HCT116 (cell line): Measurements from ENCODE around the gene SH3D21. TPM values are rescaled to one million over a fixed set of nuclear protein-coding genes. Genes with fewer than 3 reads are reported as not detected.

Experiments
- ATAC-seq: fragments of 200-7000 bp; cut with Tn5 transposase; 2 replicates; pipeline ENCODE4 v1.9.1; 2020; ENCODE audit warnings: mild to moderate bottlenecking, moderate library complexity
- BruUV-seq: library from RNA; stranded (reverse); fragments of 400-500 nt; replicated peaks from 2 replicates; lab custom pipeline; 2021; lab: Mats Ljungman, UMichigan
- CTCF ChIA-PET: fragments of 300-600 bp; sonication (Branson Sonifier 250); formaldehyde crosslinking; loops from one replicate; lab custom pipeline; 2021; ENCODE audit warnings: antibody characterized with exemption; lab: Charles Lee
- POLR2A ChIA-PET: fragments of 300-600, 350-600 bp; sonication (Branson Sonifier 250); formaldehyde crosslinking; loops from one replicate; lab custom pipeline; 2021; ENCODE audit warnings: antibody characterized with exemption; lab: Charles Lee
- RAD21 ChIA-PET, 2 experiments: fragments of 300-600 bp; sonication (Branson Sonifier 250); formaldehyde crosslinking; loops; one replicate each; lab custom pipeline; 2023; ENCODE audit warnings: low total read pairs in 2 of 2; ENCODE audit not compliant: uncharacterized antibody in 2 of 2, unreplicated experiment in 2 of 2, low non-redundant PET in 1 of 2; lab: Charles Lee
- DNase-seq: peaks from one replicate; pipeline ENCODE4 v3.0.0-alpha.2; 2010; ENCODE audit warnings: low read depth, low spot score
- H2AFZ ChIP-seq: fragments of 200-600 bp; shearing (Covaris generic), sonication (generic); 2 replicates; pipeline ENCODE4 v1.6.1; 2017; ENCODE audit warnings: low read depth, mixed run types, mixed read lengths, antibody characterized with exemption, low read length; ENCODE audit not compliant: poor library complexity, severe bottlenecking
- H3K27ac ChIP-seq: 2 replicates; pipeline ENCODE4 v1.5.1; 2012; ENCODE audit warnings: low read depth, low read length
- H3K27me3 ChIP-seq: fragments of 200-600 bp; sonication (generic); 2 replicates; pipeline ENCODE4 v1.6.1; 2016; ENCODE audit warnings: mixed run types, low read length, mixed read lengths; ENCODE audit not compliant: insufficient read depth
- H3K36me3 ChIP-seq, 2 experiments: fragments of 200-500 bp in 1 of 2; fragments of 200-600 bp in 1 of 2; sonication (Bioruptor generic) in 1 of 2; sonication (generic) in 1 of 2; 2 replicates each; pipeline versions ENCODE4 v1.5.1 to v1.6.1; 2014 to 2016; ENCODE audit warnings: low read length in 2 of 2, inconsistent platforms in 1 of 2, mixed read lengths in 1 of 2, mixed run types in 1 of 2; ENCODE audit not compliant: insufficient read depth in 2 of 2, control insufficient read depth in 1 of 2
- H3K4me1 ChIP-seq, 2 experiments: fragments of 200-600 bp in 1 of 2; sonication (generic) in 1 of 2; 2 replicates each; pipeline versions ENCODE4 v1.5.1 to v1.6.1; 2012 to 2017; ENCODE audit warnings: low read length in 2 of 2, inconsistent platforms in 1 of 2, mild to moderate bottlenecking in 1 of 2, mixed read lengths in 1 of 2, mixed run types in 1 of 2, moderate library complexity in 1 of 2; ENCODE audit not compliant: insufficient read depth in 2 of 2, control insufficient read depth in 1 of 2
- H3K4me2 ChIP-seq: fragments of 200-600 bp; sonication (generic); 2 replicates; pipeline ENCODE4 v1.6.1; 2017; ENCODE audit warnings: mixed run types, low read length, mixed read lengths
- H3K4me3 ChIP-seq, 2 experiments: fragments of 200-600 bp in 1 of 2; sonication (generic) in 1 of 2; replicated peaks in 1 of 2; 2 replicates each; pipeline ENCODE4 v1.5.1; 2011 to 2016; ENCODE audit warnings: low read length in 2 of 2, control low read depth in 1 of 2, low read depth in 1 of 2, mild to moderate bottlenecking in 1 of 2, mixed read lengths in 1 of 2, mixed run types in 1 of 2
- H3K79me2 ChIP-seq: fragments of 200-600 bp; sonication (generic); 2 replicates; pipeline ENCODE4 v1.6.1; 2017; ENCODE audit warnings: mild to moderate bottlenecking, mixed run types, low read length, moderate library complexity, mixed read lengths; ENCODE audit not compliant: insufficient read depth
- H3K9ac ChIP-seq: fragments of 200-600 bp; sonication (generic); 2 replicates; pipeline ENCODE4 v1.6.1; 2016; ENCODE audit warnings: low read length, mixed read lengths
- H3K9me2 ChIP-seq: fragments of 200-600 bp; sonication (generic), shearing (Covaris generic); 2 replicates; pipeline ENCODE4 v1.6.1; 2017; ENCODE audit warnings: mixed run types, mild to moderate bottlenecking, moderate library complexity; ENCODE audit not compliant: insufficient read depth
- H3K9me3 ChIP-seq, 2 experiments: fragments of 200-500 bp in 1 of 2; fragments of 200-600 bp in 1 of 2; sonication (Bioruptor generic) in 1 of 2; sonication (generic) in 1 of 2; 2 replicates each; pipeline ENCODE4 v1.6.1; 2014 to 2017; ENCODE audit warnings: low read length in 2 of 2, mixed read lengths in 2 of 2, inconsistent platforms in 1 of 2, low read depth in 1 of 2, mild to moderate bottlenecking in 1 of 2, mixed run types in 1 of 2, moderate library complexity in 1 of 2; ENCODE audit not compliant: control insufficient read depth in 1 of 2, insufficient read depth in 1 of 2
- H4K20me1 ChIP-seq: fragments of 200-600 bp; sonication (generic), shearing (Covaris generic); 2 replicates; pipeline ENCODE4 v1.6.1; 2017; ENCODE audit warnings: mixed run types, mild to moderate bottlenecking, moderate library complexity; ENCODE audit not compliant: insufficient read depth
- CTCF ChIP-seq, 3 experiments: fragments of 200-600 bp in 1 of 3; sonication (generic) in 1 of 3; IDR thresholded peaks in 2 of 3; conservative IDR thresholded peaks in 1 of 3; 2 replicates each; pipeline ENCODE4 v1.5.1; 2012 to 2017; ENCODE audit warnings: low read depth in 2 of 3, low read length in 2 of 3, antibody characterized with exemption in 1 of 3, borderline replicate concordance in 1 of 3, control low read depth in 1 of 3, mild to moderate bottlenecking in 1 of 3, mixed read lengths in 1 of 3, mixed run types in 1 of 3, moderate library complexity in 1 of 3; ENCODE audit not compliant: insufficient read depth in 1 of 3
- POLR2A ChIP-seq: IDR thresholded peaks from 2 replicates; pipeline ENCODE4 v1.7.0; 2011; ENCODE audit warnings: borderline replicate concordance; ENCODE audit not compliant: insufficient read depth, insufficient read length; ENCODE audit errors: extremely low read depth
- POLR2AphosphoS5 ChIP-seq: IDR thresholded peaks from 2 replicates; pipeline ENCODE4 v1.6.1; 2011; ENCODE audit warnings: mild to moderate bottlenecking, low read depth, low read length, moderate library complexity
- SP1 ChIP-seq: IDR thresholded peaks from 2 replicates; pipeline ENCODE4 v1.6.1; 2012; ENCODE audit warnings: low read depth
- ZBTB33 ChIP-seq: IDR thresholded peaks from 2 replicates; pipeline ENCODE4 v1.6.1; 2011; ENCODE audit warnings: mild to moderate bottlenecking, low read length, moderate library complexity; ENCODE audit not compliant: insufficient replicate concordance; ENCODE audit errors: extremely low read depth
- intact Hi-C: fragments of 100-400 bp; cut with micrococcal nuclease; formaldehyde crosslinking; loops from 2 replicates; pipeline ENCODE4 v1.10.0; 2022
- total RNA-seq: library from RNA; stranded (reverse); gene quantifications from one replicate; pipeline ENCODE4 v1.2.1, GENCODE V29; 2021; ENCODE audit not compliant: unreplicated experiment
- TF ChIP-seq, protein P1 (sequence below): IDR thresholded peaks from 2 replicates; pipeline ENCODE4 v1.6.1; 2012; ENCODE audit warnings: low read depth

SH3D21 gene
- total RNA-seq, 1 experiment from 2014 or later: 9.3 TPM

GRCh38 chr1:36276688-36277087 lies 29.5 kb upstream of the SH3D21 start:
- Histone ChIP-seq H2AFZ (no peak overlapping the region), H3K4me3 (no peak overlapping the region), H4K20me1 (no peaks in the 10 kb centered on the region), H3K79me2 (peaks cover 84% of the 10 kb centered on the region), H3K4me2 (no peak overlapping the region), H3K27ac (no peak overlapping the region), H3K36me3 (peaks cover 10 to 13% of the 10 kb centered on the region in 2 experiments; a peak in 3 of 4 replicates), H3K9me2 (no peaks in the 10 kb centered on the region), H3K4me1 (no peaks in the 10 kb centered on the region), H3K9ac (no peak overlapping the region), H3K9me3 (no peaks in the 10 kb centered on the region), H3K27me3 (no peaks in the 10 kb centered on the region)
- POLR2A ChIA-PET: no interaction called here
- RAD21 ChIA-PET: no interaction called here
- ATAC-seq: no peak
- intact Hi-C loops: no loop called here
- no peak for TF ChIP-seq ZBTB33
- TF ChIP-seq SP1: no peak
- TF ChIP-seq, protein P1, sequence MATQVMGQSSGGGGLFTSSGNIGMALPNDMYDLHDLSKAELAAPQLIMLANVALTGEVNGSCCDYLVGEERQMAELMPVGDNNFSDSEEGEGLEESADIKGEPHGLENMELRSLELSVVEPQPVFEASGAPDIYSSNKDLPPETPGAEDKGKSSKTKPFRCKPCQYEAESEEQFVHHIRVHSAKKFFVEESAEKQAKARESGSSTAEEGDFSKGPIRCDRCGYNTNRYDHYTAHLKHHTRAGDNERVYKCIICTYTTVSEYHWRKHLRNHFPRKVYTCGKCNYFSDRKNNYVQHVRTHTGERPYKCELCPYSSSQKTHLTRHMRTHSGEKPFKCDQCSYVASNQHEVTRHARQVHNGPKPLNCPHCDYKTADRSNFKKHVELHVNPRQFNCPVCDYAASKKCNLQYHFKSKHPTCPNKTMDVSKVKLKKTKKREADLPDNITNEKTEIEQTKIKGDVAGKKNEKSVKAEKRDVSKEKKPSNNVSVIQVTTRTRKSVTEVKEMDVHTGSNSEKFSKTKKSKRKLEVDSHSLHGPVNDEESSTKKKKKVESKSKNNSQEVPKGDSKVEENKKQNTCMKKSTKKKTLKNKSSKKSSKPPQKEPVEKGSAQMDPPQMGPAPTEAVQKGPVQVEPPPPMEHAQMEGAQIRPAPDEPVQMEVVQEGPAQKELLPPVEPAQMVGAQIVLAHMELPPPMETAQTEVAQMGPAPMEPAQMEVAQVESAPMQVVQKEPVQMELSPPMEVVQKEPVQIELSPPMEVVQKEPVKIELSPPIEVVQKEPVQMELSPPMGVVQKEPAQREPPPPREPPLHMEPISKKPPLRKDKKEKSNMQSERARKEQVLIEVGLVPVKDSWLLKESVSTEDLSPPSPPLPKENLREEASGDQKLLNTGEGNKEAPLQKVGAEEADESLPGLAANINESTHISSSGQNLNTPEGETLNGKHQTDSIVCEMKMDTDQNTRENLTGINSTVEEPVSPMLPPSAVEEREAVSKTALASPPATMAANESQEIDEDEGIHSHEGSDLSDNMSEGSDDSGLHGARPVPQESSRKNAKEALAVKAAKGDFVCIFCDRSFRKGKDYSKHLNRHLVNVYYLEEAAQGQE: no peak
- no peak for TF ChIP-seq POLR2AphosphoS5
- TF ChIP-seq CTCF (IDR thresholded peaks at IDR 0.05 in 2 of 3, conservative IDR thresholded peaks at IDR 0.05 in 1 of 3; ENCODE audit: borderline replicate concordance in 1 of 3, insufficient read depth in 1 of 3, low read depth in 2 of 3, low read length in 2 of 3): no peak
- no peak for TF ChIP-seq POLR2A
- DNase-seq: no peak
- CTCF ChIA-PET: no interaction called here
- no TSS peak for BruUV-seq
